GM12801 (cell line): Measurements from ENCODE around the gene POU2F1.

Source experiments
- CTCF ChIP-seq: IDR thresholded peaks from one replicate; pipeline ENCODE4 v1.5.1; 2011; ENCODE audit warnings: control low read depth; ENCODE audit not compliant: insufficient read length; ENCODE audit errors: extremely low read depth

The POU2F1 gene

DNA sequence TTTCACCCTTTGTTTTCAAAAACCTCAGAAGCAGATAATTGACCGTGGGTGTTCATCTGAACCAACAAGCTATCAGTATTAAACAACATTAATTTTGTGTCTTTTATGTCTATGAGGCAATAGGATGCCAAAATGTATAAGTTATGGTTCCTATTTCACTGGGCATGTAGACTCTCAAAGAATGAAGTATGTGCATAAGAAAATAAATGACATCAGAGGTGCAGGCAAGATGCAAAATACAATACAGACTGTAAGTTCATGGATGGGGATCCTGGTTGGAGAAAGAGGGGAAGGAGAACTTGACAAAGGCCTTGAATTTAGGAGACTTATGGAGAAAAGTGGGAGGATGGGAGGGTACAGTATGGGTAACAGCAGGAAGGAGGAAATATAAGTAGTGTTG is 23.4 kb upstream of the POU2F1 start:
- no peak for TF ChIP-seq CTCF

DNA sequence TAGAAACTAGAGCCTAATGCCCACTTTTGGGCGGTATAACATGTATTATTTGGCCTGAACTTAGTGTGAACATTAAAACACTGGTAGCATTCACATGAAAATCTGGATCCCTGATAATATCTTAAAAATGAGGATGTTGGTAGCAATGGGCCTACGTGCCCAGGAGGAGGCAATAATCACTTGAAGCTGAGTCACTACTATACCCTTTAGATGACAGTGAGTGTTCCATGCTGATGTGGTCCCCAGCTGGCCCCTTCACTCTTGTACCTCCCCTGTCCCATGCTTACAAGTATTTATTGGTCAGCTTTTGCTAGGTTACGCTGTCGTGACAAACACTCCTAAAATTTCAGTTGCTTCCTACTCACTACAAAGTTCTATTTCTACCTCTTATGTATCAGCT is 23.0 kb upstream of the POU2F1 start:
- no peak for TF ChIP-seq CTCF

DNA sequence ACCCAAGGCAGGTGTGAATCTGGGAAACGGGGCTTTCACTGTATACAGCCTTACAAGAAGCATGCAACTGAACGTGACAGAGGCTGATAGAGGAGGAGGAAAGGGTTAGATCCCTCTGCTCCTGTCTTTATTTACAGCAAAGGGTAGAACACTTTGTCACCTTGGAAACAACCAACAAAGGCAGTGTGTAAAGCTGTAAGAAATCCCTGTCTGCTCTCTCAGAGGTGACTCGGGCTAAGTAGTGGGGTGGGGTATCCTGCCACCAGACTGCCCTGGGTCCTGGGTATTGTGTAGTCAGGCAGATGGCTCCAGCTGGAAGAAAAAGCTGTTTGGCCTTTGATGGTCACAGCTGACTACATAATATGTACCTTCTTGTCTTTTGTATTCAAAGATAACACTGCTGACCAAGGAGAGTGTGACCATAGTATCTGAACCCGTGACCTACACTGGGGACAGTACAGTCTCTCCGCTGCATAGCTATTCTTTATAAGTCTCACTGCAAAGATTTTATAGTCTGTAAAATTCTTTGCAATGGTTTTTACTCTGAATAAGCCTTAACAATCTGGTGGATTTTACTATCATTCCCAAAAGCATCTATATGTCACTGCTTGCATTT is 22.1 kb upstream of the POU2F1 start:
- no peak for TF ChIP-seq CTCF

DNA sequence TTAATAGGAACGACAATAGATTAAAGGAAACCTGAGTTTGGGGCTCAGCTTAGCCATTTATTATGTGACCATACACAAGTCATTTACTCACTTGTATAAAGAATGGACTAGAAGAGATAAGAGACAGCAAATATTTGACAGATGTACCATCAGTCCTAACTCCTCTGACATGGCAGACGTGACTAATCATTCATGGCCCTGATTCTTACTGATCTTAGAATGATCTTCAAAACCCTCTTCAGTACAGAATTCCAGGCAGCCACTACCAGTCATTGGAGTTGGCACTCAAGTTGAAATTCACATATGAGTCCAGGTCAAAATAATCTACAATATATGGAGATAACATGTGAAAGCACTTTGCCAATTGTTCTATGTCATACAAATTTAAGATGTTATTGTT is 21.0 kb upstream of the POU2F1 start:
- no peak for TF ChIP-seq CTCF

- TF ChIP-seq CTCF, result no peak
These were observed 20.4 kb upstream of the POU2F1 start for GRCh38 chr1:167200272-167200671.

- TF ChIP-seq CTCF, result no peak
These were observed 19.9 kb upstream of the POU2F1 start for GRCh38 chr1:167200749-167201148.

DNA sequence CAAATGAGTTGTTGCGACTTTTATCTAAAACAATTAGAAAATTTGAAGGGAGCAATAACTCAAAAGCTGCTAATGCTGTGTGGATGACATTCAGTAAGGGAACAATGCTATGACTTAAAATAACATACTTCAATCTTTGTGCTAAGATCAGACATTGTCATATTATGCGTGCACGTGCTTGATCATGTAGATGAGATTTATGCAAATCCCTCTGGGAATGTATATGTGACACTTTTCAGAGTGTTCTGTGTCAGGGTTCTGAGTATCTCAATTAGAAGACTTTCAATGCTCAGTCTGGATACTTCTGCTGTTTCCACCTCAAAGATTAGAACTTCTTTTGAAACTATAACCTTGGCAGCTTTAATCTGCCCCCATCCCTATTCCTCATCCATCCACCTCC is 18.6 kb upstream of the POU2F1 start:
- TF ChIP-seq CTCF, result no peak
